IMR-90 (cell line): ENCODE measurements around the gene KCTD2. TPM values are rescaled to one million over a fixed set of nuclear protein-coding genes. Genes with fewer than 3 reads are reported as not detected.

Experiments
- ATAC-seq: fragments of 200-7000 bp; cut with Tn5 transposase; 2 replicates; pipeline ENCODE4 v1.9.1; 2020; ENCODE audit warnings: low read depth, mild to moderate bottlenecking, moderate library complexity
- BruUV-seq: library from RNA; stranded (reverse); fragments of 400-500 nt; replicated peaks from 2 replicates; lab custom pipeline; 2021; lab: Mats Ljungman, UMichigan
- CTCF ChIA-PET: fragments of 300-600 bp; formaldehyde crosslinking; extraction: SDS; loops from one replicate; lab custom pipeline; 2021; ENCODE audit warnings: antibody characterized with exemption; lab: Yijun Ruan, JAX
- POLR2A ChIA-PET: fragments of 300-600 bp; sonication (Branson Sonifier 250); formaldehyde crosslinking; loops from one replicate; lab custom pipeline; 2022; ENCODE audit warnings: antibody characterized with exemption; ENCODE audit not compliant: unreplicated experiment; lab: Charles Lee
- DNase-seq: peaks from one replicate; pipeline ENCODE4 v3.0.0; 2013
- H2AFZ ChIP-seq: replicated peaks from 2 replicates; pipeline ENCODE3; 2013; ENCODE audit warnings: low read length, mild to moderate bottlenecking; ENCODE audit not compliant: poor library complexity
- H2AK5ac ChIP-seq: 2 replicates; pipeline ENCODE4 v1.6.1; 2013; ENCODE audit warnings: low read depth, low read length, inconsistent platforms
- H2AK9ac ChIP-seq: replicated peaks from 2 replicates; pipeline ENCODE3; 2013; ENCODE audit warnings: mild to moderate bottlenecking, low read depth, low read length, moderate library complexity; ENCODE audit not compliant: poor library complexity
- H2BK120ac ChIP-seq: 2 replicates; pipeline ENCODE4 v1.6.1; 2013; ENCODE audit warnings: low read depth, low read length, inconsistent platforms
- H2BK15ac ChIP-seq: 3 replicates; pipeline ENCODE4 v1.6.1; 2013; ENCODE audit warnings: low read depth, low read length, inconsistent platforms
- H2BK20ac ChIP-seq: 2 replicates; pipeline ENCODE4 v1.6.1; 2013; ENCODE audit warnings: low read depth, mild to moderate bottlenecking, inconsistent platforms, low read length, moderate library complexity
- H2BK5ac ChIP-seq: 2 replicates; pipeline ENCODE4 v1.6.1; 2013; ENCODE audit warnings: mild to moderate bottlenecking, low read depth, low read length, inconsistent platforms; ENCODE audit not compliant: poor library complexity, severe bottlenecking
- H3K14ac ChIP-seq: replicated peaks from 2 replicates; pipeline ENCODE4 v1.6.1; 2013; ENCODE audit warnings: low read depth, low read length, inconsistent platforms
- H3K18ac ChIP-seq: 2 replicates; pipeline ENCODE4 v1.6.1; 2013; ENCODE audit warnings: low read depth, low read length, control low read depth
- H3K23ac ChIP-seq: 2 replicates; pipeline ENCODE4 v1.6.1; 2013; ENCODE audit warnings: low read depth, low read length, inconsistent platforms
- H3K27ac ChIP-seq: 2 replicates; pipeline ENCODE4 v1.5.1; 2013; ENCODE audit warnings: mild to moderate bottlenecking, control low read depth, low read length; ENCODE audit not compliant: insufficient read depth
- H3K27me3 ChIP-seq: 2 replicates; pipeline ENCODE4 v1.6.1; 2013; ENCODE audit warnings: low read length; ENCODE audit not compliant: control insufficient read depth, insufficient read depth
- H3K36me3 ChIP-seq: 2 replicates; pipeline ENCODE4 v1.6.1; 2013; ENCODE audit warnings: low read length, mixed read lengths; ENCODE audit not compliant: control insufficient read depth, insufficient read depth
- H3K4ac ChIP-seq: 2 replicates; pipeline ENCODE4 v1.6.1; 2013; ENCODE audit warnings: low read depth, low read length, inconsistent platforms
- H3K4me1 ChIP-seq: 2 replicates; pipeline ENCODE4 v1.6.1; 2013; ENCODE audit warnings: low read length, mixed read lengths; ENCODE audit not compliant: control insufficient read depth, insufficient read depth
- H3K4me2 ChIP-seq: 2 replicates; pipeline ENCODE4 v1.6.1; 2013; ENCODE audit warnings: low read depth, mild to moderate bottlenecking, control low read depth, low read length, moderate library complexity
- H3K4me3 ChIP-seq: 2 replicates; pipeline ENCODE4 v1.5.1; 2013; ENCODE audit warnings: low read depth, mild to moderate bottlenecking, control low read depth, low read length, moderate library complexity; ENCODE audit not compliant: insufficient read depth
- H3K56ac ChIP-seq: 2 replicates; pipeline ENCODE4 v1.6.1; 2013; ENCODE audit warnings: low read length, inconsistent platforms; ENCODE audit not compliant: insufficient read depth; ENCODE audit errors: extremely low read depth
- H3K79me1 ChIP-seq, 2 experiments: 2 replicates each; pipeline ENCODE4 v1.6.1; 2013; ENCODE audit warnings: low read length in 2 of 2, inconsistent platforms in 1 of 2, low read depth in 1 of 2
- H3K9ac ChIP-seq: 2 replicates; pipeline ENCODE4 v1.6.1; 2013; ENCODE audit warnings: low read depth, low read length, control low read depth
- H3K9me1 ChIP-seq: 2 replicates; pipeline ENCODE4 v1.6.1; 2013; ENCODE audit warnings: low read length, inconsistent platforms; ENCODE audit not compliant: insufficient read depth
- H3K9me3 ChIP-seq: 2 replicates; pipeline ENCODE4 v1.6.1; 2013; ENCODE audit warnings: low read length; ENCODE audit not compliant: control insufficient read depth, insufficient read depth
- H4K20me1 ChIP-seq: 2 replicates; pipeline ENCODE4 v1.6.1; 2013; ENCODE audit warnings: low read length, inconsistent platforms; ENCODE audit not compliant: insufficient read depth
- H4K5ac ChIP-seq: 2 replicates; pipeline ENCODE4 v1.6.1; 2013; ENCODE audit warnings: mild to moderate bottlenecking, low read depth, low read length, control low read depth
- H4K8ac ChIP-seq, 2 experiments: 2 replicates each; pipeline ENCODE4 v1.6.1; 2013; ENCODE audit warnings: low read depth in 2 of 2, low read length in 2 of 2, control low read depth in 1 of 2, inconsistent platforms in 1 of 2
- H4K91ac ChIP-seq: 2 replicates; pipeline ENCODE4 v1.6.1; 2013; ENCODE audit warnings: low read depth, low read length, inconsistent platforms; ENCODE audit not compliant: insufficient read depth
- BHLHE40 ChIP-seq: fragments of 150-350 bp; IDR thresholded peaks from 2 replicates; pipeline ENCODE4 v1.6.1; 2016; ENCODE audit warnings: mild to moderate bottlenecking, low read depth, low read length
- CEBPB ChIP-seq: IDR thresholded peaks from 2 replicates; pipeline ENCODE4 v1.6.1; 2012; ENCODE audit warnings: low read depth, low read length, improper control_type of control experiment
- CHD1 ChIP-seq: IDR thresholded peaks from 2 replicates; pipeline ENCODE4 v1.6.1; 2012; ENCODE audit warnings: low read depth, low read length, improper control_type of control experiment
- CTCF ChIP-seq: conservative IDR thresholded peaks from 2 replicates; pipeline ENCODE4 v1.5.1; 2012; ENCODE audit warnings: mild to moderate bottlenecking, low read depth, low read length, improper control_type of control experiment
- ELK1 ChIP-seq: fragments of 150-350 bp; IDR thresholded peaks from 2 replicates; pipeline ENCODE4 v1.6.1; 2016; ENCODE audit warnings: low read depth, mild to moderate bottlenecking, low read length, moderate library complexity, borderline replicate concordance
- FOS ChIP-seq: fragments of 150-350 bp; IDR thresholded peaks from 2 replicates; pipeline ENCODE4 v1.6.1; 2016; ENCODE audit warnings: low read depth, low read length
- MAFK ChIP-seq: IDR thresholded peaks from 2 replicates; pipeline ENCODE4 v1.6.1; 2012; ENCODE audit warnings: low read depth, low read length, improper control_type of control experiment
- MAZ ChIP-seq: IDR thresholded peaks from 2 replicates; pipeline ENCODE4 v1.6.1; 2012; ENCODE audit warnings: low read depth, mild to moderate bottlenecking, low read length, improper control_type of control experiment, moderate library complexity, borderline replicate concordance
- MXI1 ChIP-seq: IDR thresholded peaks from 2 replicates; pipeline ENCODE4 v1.6.1; 2012; ENCODE audit warnings: low read depth, mild to moderate bottlenecking, low read length, moderate library complexity, borderline replicate concordance
- NFE2L2 ChIP-seq: fragments of 150-350 bp; IDR thresholded peaks from 2 replicates; pipeline ENCODE4 v1.6.1; 2016; ENCODE audit warnings: low read depth, mild to moderate bottlenecking, low read length
- POLR2A ChIP-seq: IDR thresholded peaks from 2 replicates; pipeline ENCODE4 v1.6.1; 2012; ENCODE audit warnings: mild to moderate bottlenecking, low read depth, low read length
- RAD21 ChIP-seq: IDR thresholded peaks from 2 replicates; pipeline ENCODE4 v1.6.1; 2012; ENCODE audit warnings: low read length, improper control_type of control experiment
- RFX5 ChIP-seq: IDR thresholded peaks from 2 replicates; pipeline ENCODE4 v1.8.0; 2012; ENCODE audit warnings: low read depth, mild to moderate bottlenecking, low read length, moderate library complexity
- SMC3 ChIP-seq: fragments of 150-350 bp; IDR thresholded peaks from 2 replicates; pipeline ENCODE4 v1.6.1; 2016; ENCODE audit warnings: low read depth, mild to moderate bottlenecking, antibody characterized with exemption, low read length, moderate library complexity
- USF2 ChIP-seq: fragments of 150-350 bp; IDR thresholded peaks from 2 replicates; pipeline ENCODE4 v1.6.1; 2017; ENCODE audit warnings: mild to moderate bottlenecking, antibody characterized with exemption, low read length, low read depth
- WGBS, 2 experiments: methylation state at CpG; one replicate each; pipeline versions ENCODE4 v1.1.5 to v1.1.7; 2013; ENCODE audit warnings: missing lambda C conversion rate in 2 of 2; ENCODE audit not compliant: insufficient read length in 1 of 2; ENCODE audit errors: extremely low coverage in 2 of 2; 5-methylcytosine and 5-hydroxymethylcytosine counted together
- dilution Hi-C: fragments of 300-500 bp; cut with HindIII; formaldehyde crosslinking; loops from one replicate; pipeline ENCODE4 v1.14.3; 2018; ENCODE audit warnings: low sequenced_read_pairs; ENCODE audit not compliant: unreplicated experiment
- in situ Hi-C: fragments of 300-500 bp; cut with MboI; formaldehyde crosslinking; loops from 3 replicates; pipeline ENCODE4 v1.14.3; 2019; ENCODE audit warnings: low sequenced_read_pairs, inconsistent platforms, mixed read lengths
- intact Hi-C: fragments of 100-400 bp; cut with micrococcal nuclease; formaldehyde crosslinking; loops from 2 replicates; pipeline ENCODE4 v1.10.0; 2022
- polyA plus RNA-seq, 3 experiments: library from polyadenylated mRNA; depleted of rRNA; stranded (reverse); fragments of >200 nt; gene quantifications; 2 replicates each; pipeline ENCODE4 v1.2.3, GENCODE V29; 2012; ENCODE audit warnings: low replicate concordance in 1 of 3
- total RNA-seq: library from RNA; depleted of rRNA; stranded (reverse); fragments of >200 nt; gene quantifications from 2 replicates; pipeline ENCODE4 v1.2.3, GENCODE V29; 2012

The KCTD2 gene
- total and polyA plus RNA-seq, 2 of the 4 experiments (the other 2 are of a cell fraction) = 9.1 to 18.4 TPM

- Histone ChIP-seq H2BK5ac (no peak overlapping the region), H4K5ac (no peak overlapping the region), H3K4me3 (no peak overlapping the region), H4K20me1 (no peaks in the 10 kb centered on the region), H3K4ac (no peak overlapping the region), H4K8ac (no peak overlapping the region), H3K9ac (no peak overlapping the region), H2BK120ac (no peak overlapping the region), H2AK5ac (no peak overlapping the region), H2AFZ (no peak overlapping the region), H3K36me3 (peaks cover 50% of the 10 kb centered on the region), H2BK15ac (no peak overlapping the region), H2BK20ac (no peak overlapping the region), H3K27ac (no peak overlapping the region), H3K27me3 (no peaks in the 10 kb centered on the region), H3K4me1 (peaks cover 6% of the 10 kb centered on the region; the same call in 1 of the 2 replicates), H3K14ac (no peak overlapping the region), H3K18ac (no peak overlapping the region), H3K9me3 (no peaks in the 10 kb centered on the region), H3K9me1 (0 out of 2 replicates have a peak, but pooled peaks cover 3% of the 10 kb centered on the region), H3K4me2 (no peak overlapping the region), H3K56ac (no peak overlapping the region), H4K91ac (no peak overlapping the region), H3K79me1 (peaks cover 3 to 5% of the 10 kb centered on the region in 2 experiments; a peak in 3 of 4 replicates), H2AK9ac (no peak overlapping the region), H3K23ac (no peak overlapping the region)
- no peak for DNase-seq
- in situ Hi-C loops = loop anchor here (10.0 to 25.0 kb wide), 2 partner anchors 143 to 351 kb away; partner anchors contain the start of genes GRB2 and NUP85
- no peak for TF ChIP-seq RFX5
- TF ChIP-seq CTCF = no peak
- TF ChIP-seq CHD1 = no peak
- no peak for TF ChIP-seq CEBPB
- no peak for TF ChIP-seq BHLHE40
- TF ChIP-seq USF2 = no peak
- TF ChIP-seq MXI1 = no peak
- TF ChIP-seq NFE2L2 = no peak
- no peak for TF ChIP-seq POLR2A
- TF ChIP-seq RAD21 = no peak
- no peak for TF ChIP-seq MAFK
- TF ChIP-seq MAZ = no peak
- TF ChIP-seq FOS = no peak
- no peak for TF ChIP-seq ELK1
- TF ChIP-seq SMC3 = no peak
- no peak for ATAC-seq
- ChIA-PET POLR2A (no interaction called here), CTCF (interaction anchor here (0.6 to 2.3 kb wide), 2 partner anchors 12 to 52 kb away, joined by 4 to 13 read pairs; no protein-coding TSS in a partner anchor)
- WGBS, 2 experiments = 93% methylated on average over 3 of the region's 8 CpGs; no CpG with 5 or more reads in 1 of the 2 experiments
- intact Hi-C loops = loop anchor here (5.0 to 10.0 kb wide), 2 partner anchors 51 to 143 kb away; partner anchors contain the start of gene NUP85
- dilution Hi-C loops = no loop called here
- BruUV-seq = no TSS peak
Observed at GRCh38 chr17:75061618-75062017, 14.6 kb downstream of the KCTD2 start.
